ENCODE results near the gene PEX5L. TPM values are rescaled to one million over a fixed set of nuclear protein-coding genes. Genes with fewer than 3 reads are reported as not detected.

Gene PEX5L
- total RNA-seq, 1 donor from 2014 or later, result 0.67 TPM

DNA sequence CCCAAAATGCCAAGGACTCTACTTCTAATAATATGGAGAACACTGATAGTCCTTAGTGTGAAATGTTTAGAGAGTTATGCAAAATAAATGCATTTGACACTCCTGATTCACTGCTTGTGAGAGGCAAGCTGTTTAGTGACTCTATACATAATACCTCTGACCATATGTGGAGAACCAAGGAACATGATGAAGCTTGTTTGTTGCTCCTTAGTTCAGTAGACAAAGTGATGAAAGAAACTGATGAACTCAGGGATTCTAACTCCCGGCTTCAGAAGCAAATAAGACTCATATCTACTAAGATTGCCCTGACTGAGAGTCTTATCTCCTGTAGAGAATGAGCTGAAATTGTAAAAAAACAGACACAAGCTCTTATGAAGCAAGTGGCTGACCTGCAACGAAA lies 41.3 kb downstream of the PEX5L start:
- no peak overlapping the region for H3K27ac Mint-ChIP-seq

GRCh38 chr3:179991883-179992282 lies 44.9 kb downstream of the PEX5L start:
- Mint-ChIP-seq H3K4me1 (ENCODE audit: low read depth) (no peaks in the 10 kb centered on the region), H3K36me3 (ENCODE audit: low read depth) (no peaks in the 10 kb centered on the region), H3K27me3 (ENCODE audit: insufficient read depth) (no peaks in the 10 kb centered on the region), H3K9me3 (no peaks in the 10 kb centered on the region), H3K4me3 (no peak overlapping the region), H3K27ac (no peak overlapping the region)
- DNase-seq (ENCODE audit: low spot score), result no peak
- intact Hi-C loops (cut with micrococcal nuclease), result no loop called here

More for the DNA sequence above, 41.3 kb downstream of the PEX5L start:
- no peak for DNase-seq (ENCODE audit: low spot score)
- no peaks in the 10 kb centered on the region for H3K36me3 Mint-ChIP-seq (ENCODE audit: low read depth)
- intact Hi-C loops (cut with micrococcal nuclease), result no loop called here
- no peaks in the 10 kb centered on the region for H3K27me3 Mint-ChIP-seq (ENCODE audit: insufficient read depth)
- no peaks in the 10 kb centered on the region for H3K4me1 Mint-ChIP-seq (ENCODE audit: low read depth)
- H3K9me3 Mint-ChIP-seq, result no peaks in the 10 kb centered on the region
- H3K4me3 Mint-ChIP-seq, result no peak overlapping the region

- DNase-seq (ENCODE audit: low spot score), result no peak
- no peaks in the 10 kb centered on the region for H3K9me3 Mint-ChIP-seq
- no peaks in the 10 kb centered on the region for H3K27me3 Mint-ChIP-seq (ENCODE audit: insufficient read depth)
- H3K27ac Mint-ChIP-seq, result no peak overlapping the region
- H3K4me1 Mint-ChIP-seq (ENCODE audit: low read depth), result no peaks in the 10 kb centered on the region
- H3K36me3 Mint-ChIP-seq (ENCODE audit: low read depth), result no peaks in the 10 kb centered on the region
- intact Hi-C loops (cut with micrococcal nuclease), result no loop called here
- H3K4me3 Mint-ChIP-seq, result no peak overlapping the region
Observed at GRCh38 chr3:179991104-179991503, 45.6 kb downstream of the PEX5L start.

DNA sequence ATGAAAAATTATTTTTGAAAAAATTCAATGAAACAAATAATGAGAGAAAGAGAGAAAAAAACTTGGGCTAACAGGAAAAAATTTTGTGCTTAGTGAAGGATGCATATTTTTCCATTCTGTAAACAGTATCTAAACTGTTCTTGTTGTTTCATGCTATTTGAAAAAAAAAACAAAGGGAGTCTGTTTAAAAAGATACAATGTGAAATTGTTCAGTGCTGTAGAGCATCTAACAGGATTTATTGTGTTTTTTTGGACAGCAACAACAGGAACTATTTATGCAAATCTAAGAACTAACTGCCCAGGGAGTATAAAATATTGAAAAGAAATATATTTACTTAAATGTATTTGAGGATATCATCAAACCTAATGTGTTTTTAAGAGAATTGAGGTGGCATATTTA lies 55.1 kb downstream of the PEX5L start:
- no peak overlapping the region for H3K4me3 Mint-ChIP-seq
- no peaks in the 10 kb centered on the region for H3K27me3 Mint-ChIP-seq (ENCODE audit: insufficient read depth)
- intact Hi-C loops (cut with micrococcal nuclease), result no loop called here
- no peaks in the 10 kb centered on the region for H3K9me3 Mint-ChIP-seq
- no peak for DNase-seq (ENCODE audit: low spot score)
- no peak overlapping the region for H3K27ac Mint-ChIP-seq
- H3K36me3 Mint-ChIP-seq (ENCODE audit: low read depth), result no peaks in the 10 kb centered on the region
- H3K4me1 Mint-ChIP-seq (ENCODE audit: low read depth), result no peaks in the 10 kb centered on the region

DNA sequence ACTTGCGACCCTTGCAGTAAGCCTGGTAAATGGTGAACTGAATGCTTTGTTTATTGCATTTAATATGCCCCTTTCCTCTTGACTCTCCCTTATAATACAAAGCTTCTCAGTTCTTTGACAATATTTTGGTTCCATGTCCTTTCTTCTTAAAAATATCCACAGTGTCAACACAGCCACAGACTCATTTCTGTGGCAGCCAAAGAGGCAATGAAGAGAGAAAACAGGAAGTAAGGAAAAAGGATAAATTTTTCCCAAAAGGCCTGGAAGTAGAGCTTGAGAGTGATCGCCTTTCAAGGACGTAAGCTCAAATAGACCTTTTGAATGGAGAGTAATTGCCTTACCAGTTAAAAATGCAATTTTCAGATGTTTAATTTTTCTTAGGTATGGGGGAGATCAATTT lies 59.4 kb downstream of the PEX5L start:
- intact Hi-C loops (cut with micrococcal nuclease), result no loop called here
- Mint-ChIP-seq H3K4me1 (ENCODE audit: low read depth) (no peaks in the 10 kb centered on the region), H3K9me3 (no peaks in the 10 kb centered on the region)

DNA sequence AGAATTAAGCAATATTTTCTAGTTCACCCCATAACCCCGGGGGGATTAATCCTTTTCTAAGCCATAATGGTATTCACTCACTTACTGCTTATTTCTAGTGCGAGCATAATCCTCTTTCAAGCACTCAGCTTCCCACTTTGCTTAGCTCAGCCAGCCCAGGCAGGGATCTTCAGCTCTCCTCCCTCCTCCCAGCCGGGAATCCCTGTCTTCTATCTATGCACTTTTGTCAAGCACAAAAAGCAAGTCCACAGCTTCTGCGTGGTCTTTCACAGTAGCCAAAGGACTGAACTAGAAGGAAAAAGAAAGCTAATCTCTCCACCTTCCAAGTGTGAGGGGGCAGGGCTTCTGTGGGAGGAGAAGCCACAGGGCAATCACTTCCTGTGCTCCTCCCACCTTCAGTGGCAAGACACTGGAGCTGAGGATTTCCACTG lies 62.8 kb downstream of the PEX5L start:
- peaks cover 7% of the 10 kb centered on the region for H3K4me1 Mint-ChIP-seq (ENCODE audit: low read depth)
- H3K27ac Mint-ChIP-seq, result no peak overlapping the region
- intact Hi-C loops (cut with micrococcal nuclease), result no loop called here
- no peak for DNase-seq (ENCODE audit: low spot score)
- H3K4me3 Mint-ChIP-seq, result no peak overlapping the region
- H3K36me3 Mint-ChIP-seq (ENCODE audit: low read depth), result no peaks in the 10 kb centered on the region
- no peaks in the 10 kb centered on the region for H3K9me3 Mint-ChIP-seq
- H3K27me3 Mint-ChIP-seq (ENCODE audit: insufficient read depth), result peaks cover 8% of the 10 kb centered on the region

More for the DNA sequence above, 59.4 kb downstream of the PEX5L start:
- Mint-ChIP-seq H3K27ac (no peak overlapping the region), H3K4me3 (no peak overlapping the region), H3K36me3 (ENCODE audit: low read depth) (no peaks in the 10 kb centered on the region), H3K27me3 (ENCODE audit: insufficient read depth) (no peaks in the 10 kb centered on the region)
- DNase-seq (ENCODE audit: low spot score), result no peak

DNA sequence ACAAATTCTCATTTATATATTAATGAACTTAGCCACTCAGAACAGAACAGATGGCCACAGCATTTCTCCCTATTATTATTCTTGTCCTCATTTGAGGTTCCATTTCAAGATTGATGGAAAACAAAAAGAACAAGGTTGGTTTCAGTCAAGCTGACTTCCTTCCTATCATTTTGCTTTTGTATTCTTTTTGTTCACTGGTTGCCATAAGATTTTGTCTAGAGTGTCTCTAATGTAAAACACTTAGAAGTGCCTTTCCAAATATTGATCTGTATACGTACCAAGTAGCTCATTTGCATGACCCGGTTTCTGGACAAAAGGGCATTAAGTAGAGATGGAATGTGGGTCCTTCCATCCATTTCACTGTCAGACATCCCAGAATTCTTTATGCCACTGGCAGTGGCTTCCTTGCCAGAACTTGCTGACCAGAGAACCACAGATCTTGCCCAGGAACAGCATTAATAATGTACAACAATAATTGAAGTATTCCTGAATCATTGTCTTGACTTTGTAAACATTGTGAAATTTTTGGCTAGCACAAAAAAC lies 63.8 kb downstream of the PEX5L start:
- DNase-seq (ENCODE audit: low spot score), result no peak
- peaks cover 7% of the 10 kb centered on the region for H3K4me1 Mint-ChIP-seq (ENCODE audit: low read depth)
- intact Hi-C loops (cut with micrococcal nuclease), result no loop called here
- no peaks in the 10 kb centered on the region for H3K36me3 Mint-ChIP-seq (ENCODE audit: low read depth)
- peaks cover 8% of the 10 kb centered on the region for H3K27me3 Mint-ChIP-seq (ENCODE audit: insufficient read depth)
- no peak overlapping the region for H3K4me3 Mint-ChIP-seq
- H3K27ac Mint-ChIP-seq, result no peak overlapping the region
- H3K9me3 Mint-ChIP-seq, result no peaks in the 10 kb centered on the region

DNA sequence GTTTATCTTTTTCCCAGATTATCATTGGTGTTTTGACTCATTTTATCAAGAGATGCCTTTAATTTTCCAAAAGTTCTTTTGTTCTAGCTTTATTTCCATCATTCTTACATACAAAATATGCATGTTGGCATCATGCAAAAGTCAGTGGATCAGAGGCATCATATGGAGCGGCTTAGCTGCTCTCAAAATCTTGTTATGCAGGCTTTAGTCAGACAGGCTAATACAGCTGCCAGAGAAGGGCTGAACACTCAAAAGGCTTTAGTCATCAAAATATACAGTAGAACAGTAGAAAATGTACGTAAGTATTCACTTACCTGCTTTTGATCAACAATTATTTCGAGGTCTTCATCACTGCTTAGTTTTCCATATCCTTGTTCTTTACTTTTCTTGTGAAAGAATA lies 65.5 kb downstream of the PEX5L start:
- Mint-ChIP-seq H3K27ac (no peak overlapping the region), H3K36me3 (ENCODE audit: low read depth) (no peaks in the 10 kb centered on the region), H3K27me3 (ENCODE audit: insufficient read depth) (peaks cover 8% of the 10 kb centered on the region), H3K9me3 (no peaks in the 10 kb centered on the region), H3K4me1 (ENCODE audit: low read depth) (peaks cover 7% of the 10 kb centered on the region), H3K4me3 (no peak overlapping the region)
- DNase-seq (ENCODE audit: low spot score), result no peak
- intact Hi-C loops (cut with micrococcal nuclease), result no loop called here

DNA sequence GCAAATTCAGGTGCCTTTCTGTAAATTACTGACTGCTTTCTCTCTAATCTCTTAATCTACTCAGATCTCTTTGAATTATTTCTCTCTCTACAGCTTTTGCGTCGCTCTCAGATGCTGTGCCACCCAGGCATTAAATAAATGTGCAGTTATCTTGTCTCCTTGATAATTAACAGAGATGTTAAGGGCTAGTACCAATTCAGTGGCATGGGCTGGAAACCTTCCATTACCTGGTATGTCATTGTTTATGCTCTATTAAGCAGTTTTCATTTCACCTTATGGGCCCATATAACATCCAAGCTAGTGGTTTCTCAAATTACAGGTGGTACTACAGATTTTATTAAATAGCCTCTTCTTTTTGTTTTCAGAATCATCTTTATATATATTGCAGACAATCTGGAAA lies 66.0 kb downstream of the PEX5L start:
- intact Hi-C loops (cut with micrococcal nuclease), result no loop called here
- DNase-seq (ENCODE audit: low spot score), result no peak
- Mint-ChIP-seq H3K27ac (no peak overlapping the region), H3K36me3 (ENCODE audit: low read depth) (no peaks in the 10 kb centered on the region), H3K9me3 (no peaks in the 10 kb centered on the region), H3K27me3 (ENCODE audit: insufficient read depth) (peaks cover 8% of the 10 kb centered on the region), H3K4me1 (ENCODE audit: low read depth) (peaks cover 7% of the 10 kb centered on the region), H3K4me3 (no peak overlapping the region)

DNA sequence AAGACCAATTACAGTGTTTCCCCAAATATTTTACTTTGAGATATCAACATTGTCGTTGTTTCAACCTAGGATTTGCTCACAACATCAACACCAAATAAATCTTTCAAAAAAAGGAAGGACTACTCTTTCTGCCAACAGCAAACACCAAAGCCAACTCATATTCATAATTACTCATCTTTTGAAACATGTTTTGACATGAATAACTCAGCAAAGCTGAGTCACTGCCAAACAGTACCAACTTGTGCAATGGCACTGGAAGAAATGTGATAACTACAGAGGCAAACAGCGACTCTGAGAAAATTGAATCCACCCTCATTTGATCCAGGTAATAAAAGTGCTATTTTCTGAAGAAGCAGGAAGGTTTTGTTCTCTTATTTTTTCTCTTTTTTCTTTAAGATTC lies 67.2 kb downstream of the PEX5L start:
- Mint-ChIP-seq H3K27ac (no peak overlapping the region), H3K36me3 (ENCODE audit: low read depth) (no peaks in the 10 kb centered on the region), H3K9me3 (no peaks in the 10 kb centered on the region), H3K4me1 (ENCODE audit: low read depth) (peaks cover 7% of the 10 kb centered on the region), H3K27me3 (ENCODE audit: insufficient read depth) (peaks cover 8% of the 10 kb centered on the region), H3K4me3 (no peak overlapping the region)
- intact Hi-C loops (cut with micrococcal nuclease), result loop anchor here (5.0 kb wide), 1 partner anchor 68 kb away; the partner anchor contains the start of gene PEX5L
- DNase-seq (ENCODE audit: low spot score), result no peak

DNA sequence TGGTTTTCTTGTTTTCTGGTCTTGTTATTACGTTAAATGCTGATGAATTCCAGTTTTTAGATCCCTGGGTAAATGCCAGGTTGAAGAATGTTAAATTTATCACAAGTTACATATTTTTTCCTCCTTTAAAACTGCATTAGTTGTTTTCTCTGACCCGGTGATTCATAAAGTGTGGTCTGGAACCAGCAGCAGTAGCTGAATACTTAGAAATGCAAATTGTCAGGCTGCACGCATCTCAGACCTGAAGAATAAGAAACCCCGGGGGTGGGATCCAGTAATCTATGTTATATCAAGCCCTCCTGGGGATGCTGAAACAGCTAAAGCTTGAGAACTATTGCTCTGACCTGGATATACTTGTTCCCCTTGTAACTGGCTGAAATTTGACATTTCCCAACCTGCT lies 69.1 kb downstream of the PEX5L start:
- Mint-ChIP-seq H3K27me3 (ENCODE audit: insufficient read depth) (peaks cover 8% of the 10 kb centered on the region), H3K36me3 (ENCODE audit: low read depth) (no peaks in the 10 kb centered on the region), H3K4me3 (no peak overlapping the region), H3K4me1 (ENCODE audit: low read depth) (peaks cover 7% of the 10 kb centered on the region), H3K9me3 (no peaks in the 10 kb centered on the region), H3K27ac (no peak overlapping the region)
- DNase-seq (ENCODE audit: low spot score), result no peak
- intact Hi-C loops (cut with micrococcal nuclease), result loop anchor here (5.0 kb wide), 1 partner anchor 70 kb away; the partner anchor contains the start of gene PEX5L

DNA sequence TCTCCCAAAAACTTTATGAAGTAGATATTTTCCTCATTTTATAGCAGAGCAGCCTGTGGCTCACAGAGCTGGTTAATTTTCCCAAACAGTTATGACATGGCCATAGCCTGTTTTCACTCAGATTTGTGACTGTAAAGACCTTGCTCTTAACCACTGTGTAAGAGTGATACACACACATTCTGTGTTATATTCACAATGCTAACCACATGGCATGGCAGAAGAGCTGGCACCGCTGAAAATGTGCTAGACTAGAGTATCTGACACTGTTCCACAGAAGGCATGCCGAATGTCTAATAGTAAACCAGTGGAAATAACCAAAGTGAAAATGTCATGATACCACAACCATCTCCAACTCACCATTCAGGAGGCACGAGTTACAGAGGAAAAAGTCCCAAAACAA lies 71.8 kb downstream of the PEX5L start:
- no peak overlapping the region for H3K27ac Mint-ChIP-seq
- H3K27me3 Mint-ChIP-seq (ENCODE audit: insufficient read depth), result peaks cover 9% of the 10 kb centered on the region
- no peaks in the 10 kb centered on the region for H3K9me3 Mint-ChIP-seq
- no peak for DNase-seq (ENCODE audit: low spot score)
- no peak overlapping the region for H3K4me3 Mint-ChIP-seq
- no peaks in the 10 kb centered on the region for H3K36me3 Mint-ChIP-seq (ENCODE audit: low read depth)
- H3K4me1 Mint-ChIP-seq (ENCODE audit: low read depth), result peaks cover 14% of the 10 kb centered on the region
- intact Hi-C loops (cut with micrococcal nuclease), result loop anchor here (5.0 kb wide), 1 partner anchor 72 kb away; the partner anchor contains the start of gene PEX5L

DNA sequence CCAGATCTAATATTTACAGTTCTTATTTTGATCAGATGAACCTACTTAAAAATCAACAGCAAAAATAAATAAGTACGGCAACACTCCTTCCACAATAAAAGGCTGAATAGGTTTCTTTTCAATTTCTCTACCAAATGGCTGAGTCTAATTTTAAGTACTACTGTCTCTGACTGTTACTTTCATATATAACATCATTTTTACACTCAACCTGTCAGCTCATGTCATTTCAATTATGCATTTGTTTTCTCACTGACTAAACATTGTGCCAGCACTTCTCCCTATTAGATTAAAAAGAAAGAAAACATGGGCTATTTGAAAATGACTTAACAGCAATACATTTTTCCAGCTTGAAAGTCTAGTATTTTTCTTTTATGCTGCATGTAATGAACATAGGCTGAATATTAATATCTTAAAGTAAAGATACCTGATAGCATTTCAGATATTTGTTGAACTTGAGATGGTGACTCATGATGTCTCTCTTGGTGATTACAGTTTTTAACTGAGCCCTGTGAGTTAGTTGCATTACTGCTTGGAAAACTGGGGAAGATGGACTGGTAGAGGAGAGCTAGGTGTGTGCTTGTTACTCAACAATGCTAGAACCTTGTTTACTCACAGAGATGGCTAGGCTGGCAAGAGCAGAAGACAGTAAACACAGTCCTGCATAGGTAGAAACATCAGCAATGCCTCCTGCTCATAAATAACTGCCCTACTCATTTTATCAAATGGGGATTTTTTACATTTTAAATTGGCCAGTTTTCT lies 73.9 kb downstream of the PEX5L start:
- Mint-ChIP-seq H3K36me3 (ENCODE audit: low read depth) (no peaks in the 10 kb centered on the region), H3K27me3 (ENCODE audit: insufficient read depth) (peaks cover 4% of the 10 kb centered on the region), H3K27ac (no peak overlapping the region), H3K9me3 (no peaks in the 10 kb centered on the region), H3K4me3 (no peak overlapping the region), H3K4me1 (ENCODE audit: low read depth) (peaks cover 8% of the 10 kb centered on the region)
- intact Hi-C loops (cut with micrococcal nuclease), result no loop called here
- DNase-seq (ENCODE audit: low spot score), result no peak

Data from activated T-helper 1 cell treated with anti-CD3 and anti-CD28 coated beads, Interleukin-12 subunit alpha, Interleukin-12 subunit beta, Interleukin-2, Interleukin-4 antibody, amounts not matched to agents 30 ng/mL and 10 ng/mL and 1 ng/mL, durations not matched to agents 14 hours and 24 hours and 36 hours (primary cell).